Suprapubic skin (tissue), 4 donors: ENCODE data around the gene EEFSEC.

Experiments
- EP300 ChIP-seq: sonication (generic); formaldehyde crosslinking; IDR thresholded peaks from one replicate; pipeline ENCODE4 v1.6.1; 2017; ENCODE audit warnings: antibody characterized with exemption
- POLR2AphosphoS5 ChIP-seq, 3 donors: sonication (generic); formaldehyde crosslinking; IDR thresholded peaks; one replicate each; pipeline ENCODE4 v1.6.1; 2017; ENCODE audit warnings: antibody characterized with exemption in 3 of 3
- TF ChIP-seq, protein P1 (sequence below), 2 donors: fragments of 200-600 bp in 1 of 2; fragments of 450-650 bp in 1 of 2; sonication (generic) in 1 of 2; IDR thresholded peaks; one replicate each; pipeline ENCODE4 v1.5.1; 2016 to 2019; ENCODE audit warnings: antibody characterized with exemption in 2 of 2, mild to moderate bottlenecking in 1 of 2, moderate library complexity in 1 of 2

DNA sequence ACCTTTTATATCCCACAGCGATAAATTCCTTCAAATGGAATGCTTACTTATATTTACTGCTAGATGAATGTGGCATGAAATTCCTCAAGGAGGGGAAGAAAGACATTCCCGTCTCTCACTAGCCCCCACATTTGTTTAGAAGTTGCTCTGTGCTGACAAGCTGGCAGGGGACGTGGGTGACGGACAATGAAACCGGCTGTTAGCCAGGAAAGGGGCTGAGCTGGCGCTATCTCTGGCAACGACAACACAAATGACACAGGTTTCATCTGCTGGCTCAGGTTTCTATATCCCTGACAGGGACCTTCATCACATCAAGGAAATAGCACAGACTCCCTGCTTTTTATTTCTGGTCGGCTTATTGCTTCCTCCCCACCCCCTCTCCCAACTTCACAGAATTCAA is 45.4 kb upstream of the EEFSEC start:
- TF ChIP-seq, protein P1, sequence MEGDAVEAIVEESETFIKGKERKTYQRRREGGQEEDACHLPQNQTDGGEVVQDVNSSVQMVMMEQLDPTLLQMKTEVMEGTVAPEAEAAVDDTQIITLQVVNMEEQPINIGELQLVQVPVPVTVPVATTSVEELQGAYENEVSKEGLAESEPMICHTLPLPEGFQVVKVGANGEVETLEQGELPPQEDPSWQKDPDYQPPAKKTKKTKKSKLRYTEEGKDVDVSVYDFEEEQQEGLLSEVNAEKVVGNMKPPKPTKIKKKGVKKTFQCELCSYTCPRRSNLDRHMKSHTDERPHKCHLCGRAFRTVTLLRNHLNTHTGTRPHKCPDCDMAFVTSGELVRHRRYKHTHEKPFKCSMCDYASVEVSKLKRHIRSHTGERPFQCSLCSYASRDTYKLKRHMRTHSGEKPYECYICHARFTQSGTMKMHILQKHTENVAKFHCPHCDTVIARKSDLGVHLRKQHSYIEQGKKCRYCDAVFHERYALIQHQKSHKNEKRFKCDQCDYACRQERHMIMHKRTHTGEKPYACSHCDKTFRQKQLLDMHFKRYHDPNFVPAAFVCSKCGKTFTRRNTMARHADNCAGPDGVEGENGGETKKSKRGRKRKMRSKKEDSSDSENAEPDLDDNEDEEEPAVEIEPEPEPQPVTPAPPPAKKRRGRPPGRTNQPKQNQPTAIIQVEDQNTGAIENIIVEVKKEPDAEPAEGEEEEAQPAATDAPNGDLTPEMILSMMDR (IDR thresholded peaks at IDR 0.05): no peak
- TF ChIP-seq EP300 (no peak), POLR2AphosphoS5 (IDR thresholded peaks at IDR 0.05) (no peak)
